Gastroesophageal sphincter (tissue), 3 donors: Measurements from ENCODE around the gene AK2.

Experiments used
- CTCF ChIP-seq, 4 experiments: fragments of 200-600 bp in 2 of 4; fragments of 450-650 bp in 2 of 4; sonication (generic) in 1 of 4; IDR thresholded peaks; one replicate each; pipeline ENCODE4 v1.5.1; 2017 to 2019; ENCODE audit warnings: antibody characterized with exemption in 4 of 4, mild to moderate bottlenecking in 2 of 4, moderate library complexity in 2 of 4
- POLR2A ChIP-seq, 2 donors: fragments of 450-650 bp; IDR thresholded peaks; one replicate each; pipeline ENCODE4 v1.6.1; 2017; ENCODE audit warnings: antibody characterized with exemption in 2 of 2, mild to moderate bottlenecking in 2 of 2, moderate library complexity in 1 of 2

- no peak for TF ChIP-seq CTCF (IDR thresholded peaks at IDR 0.05)
- no peak for TF ChIP-seq POLR2A (IDR thresholded peaks at IDR 0.05)
These were observed 45.0 kb upstream of the AK2 start for GRCh38 chr1:33081554-33082305.
